NCI-H748 (cell line): ENCODE results near the gene GRM7.

ENCODE experiments used
- DNase-seq: peaks from one replicate; lab custom pipeline; 2025; ENCODE audit not compliant: unreplicated experiment; lab: John Stamatoyannopoulos, UW

The GRM7 gene

GRCh38 chr3:7760718-7761117 lies 899.8 kb downstream of the GRM7 start:
- no peak for DNase-seq

- no peak for DNase-seq
These were observed 903.2 kb downstream of the GRM7 start for GRCh38 chr3:7764115-7764514.

- DNase-seq = no peak
These were observed 905.6 kb downstream of the GRM7 start for GRCh38 chr3:7766530-7766929.

- no peak for DNase-seq
These were observed 918.4 kb downstream of the GRM7 start for GRCh38 chr3:7779331-7779730.

- DNase-seq = no peak
These were observed 920.5 kb downstream of the GRM7 start for GRCh38 chr3:7781395-7781794.

- DNase-seq = peak; percentile 2
These were observed 927.2 kb downstream of the GRM7 start for GRCh38 chr3:7787871-7788828.

- DNase-seq = no peak
These were observed 928.0 kb downstream of the GRM7 start for GRCh38 chr3:7788881-7789280.

- DNase-seq = no peak
These were observed 928.4 kb downstream of the GRM7 start for GRCh38 chr3:7789324-7789723.

- no peak for DNase-seq
These were observed 929.2 kb downstream of the GRM7 start for GRCh38 chr3:7790141-7790540.
